GM12878 (cell line): ENCODE measurements around the gene C1QTNF12. TPM values are rescaled to one million over a fixed set of nuclear protein-coding genes. Genes with fewer than 3 reads are reported as not detected.

Experiments used
- ASH2L ChIP-seq: fragments of 300-600, 200-600 bp; sonication (generic); IDR thresholded peaks from 2 replicates; pipeline ENCODE4 v1.6.1; 2017; ENCODE audit warnings: low read depth, mild to moderate bottlenecking, borderline replicate concordance
- BHLHE40 ChIP-seq, 2 experiments: fragments of 450-650 bp in 1 of 2; IDR thresholded peaks; 2 replicates each; pipeline ENCODE4 v1.6.1; 2011 to 2017; ENCODE audit warnings: low read depth in 2 of 2, borderline replicate concordance in 1 of 2, improper control_type of control experiment in 1 of 2, low read length in 1 of 2, mild to moderate bottlenecking in 1 of 2
- DPF2 ChIP-seq: fragments of 450-650 bp; IDR thresholded peaks from 2 replicates; pipeline ENCODE4 v1.6.1; 2017; ENCODE audit warnings: mild to moderate bottlenecking
- EP300 ChIP-seq, 2 experiments: fragments of 150-350 bp in 1 of 2; IDR thresholded peaks; 2 replicates each; pipeline ENCODE4 v1.6.1; 2011 to 2012; ENCODE audit warnings: low read depth in 2 of 2, low read length in 2 of 2, borderline replicate concordance in 1 of 2, improper control_type of control experiment in 1 of 2, inconsistent platforms in 1 of 2; ENCODE audit not compliant: control insufficient read depth in 1 of 2
- IKZF1 ChIP-seq: fragments of 450-650 bp; conservative IDR thresholded peaks from 2 replicates; pipeline ENCODE4 v1.6.1; 2017; ENCODE audit warnings: antibody characterized with exemption, mild to moderate bottlenecking
- IKZF2 ChIP-seq, 2 experiments: fragments of 450-650 bp; IDR thresholded peaks; 2 replicates each; pipeline ENCODE4 v1.6.1; 2017; ENCODE audit warnings: mild to moderate bottlenecking in 2 of 2, moderate library complexity in 2 of 2
- MXI1 ChIP-seq: fragments of 150-350 bp; IDR thresholded peaks from 2 replicates; pipeline ENCODE4 v1.6.1; 2011; ENCODE audit warnings: low read depth, mild to moderate bottlenecking, inconsistent platforms, low read length, improper control_type of control experiment
- PAX5 ChIP-seq: IDR thresholded peaks from 2 replicates; pipeline ENCODE4 v1.6.1; 2011; ENCODE audit warnings: low read depth, low read length, borderline replicate concordance
- PAX8 ChIP-seq: fragments of 450-650 bp; IDR thresholded peaks from 2 replicates; pipeline ENCODE4 v1.6.1; 2017; ENCODE audit warnings: mild to moderate bottlenecking, moderate library complexity
- POLR2AphosphoS5 ChIP-seq: IDR thresholded peaks from 2 replicates; pipeline ENCODE4 v1.6.1; 2011; ENCODE audit warnings: mild to moderate bottlenecking, low read length, inconsistent platforms
- SIX5 ChIP-seq: IDR thresholded peaks from 2 replicates; pipeline ENCODE4 v1.6.1; 2011; ENCODE audit warnings: mild to moderate bottlenecking, low read depth, low read length, moderate library complexity; ENCODE audit not compliant: severe bottlenecking
- TCF12 ChIP-seq: IDR thresholded peaks from 2 replicates; pipeline ENCODE4 v1.6.1; 2011; ENCODE audit warnings: low read depth, mild to moderate bottlenecking, low read length
- TCF3 ChIP-seq: IDR thresholded peaks from 2 replicates; pipeline ENCODE4 v1.6.1; 2012; ENCODE audit warnings: low read depth, mild to moderate bottlenecking, low read length, borderline replicate concordance; ENCODE audit not compliant: insufficient read depth
- ZNF384 ChIP-seq: IDR thresholded peaks from 2 replicates; pipeline ENCODE4 v1.6.1; 2012; ENCODE audit warnings: low read depth, mild to moderate bottlenecking, low read length, improper control_type of control experiment, borderline replicate concordance
- ZNF622 ChIP-seq: fragments of 450-650 bp; IDR thresholded peaks from 2 replicates; pipeline ENCODE4 v1.6.1; 2017; ENCODE audit warnings: mild to moderate bottlenecking, inconsistent platforms
- polyA plus RNA-seq, 11 experiments: library from polyadenylated mRNA; depleted of rRNA in 4 of 11; unstranded in 6 of 11; stranded (reverse) in 5 of 11; fragments of >200 nt; fragmentation: Nextera tagmentation in 4 of 11; fragmentation: Illumina TruSeq in 1 of 11; extraction: Ambion mirVana in 4 of 11; extraction: Trizol in 1 of 11; gene quantifications; 1 replicate in 1 of 11; 2 replicates in 10 of 11; pipeline versions ENCODE4 v1.2.1 to v1.2.3, GENCODE V29; 2011 to 2016; ENCODE audit warnings: inconsistent platforms in 2 of 11, missing spikeins in 2 of 11, low read depth in 1 of 11
- total RNA-seq, 4 experiments: library from RNA; depleted of rRNA in 3 of 4; stranded (reverse); fragments of >200 nt in 3 of 4; fragmentation: Illumina TruSeq in 1 of 4; extraction: Trizol in 1 of 4; gene quantifications; 2 replicates each; pipeline versions ENCODE4 v1.2.1 to v1.2.3, GENCODE V29; 2013 to 2021
- TF ChIP-seq, protein P1 (sequence below): IDR thresholded peaks from 2 replicates; pipeline ENCODE4 v1.6.1; 2012; ENCODE audit warnings: improper control_type of control experiment, low read depth, low read length; ENCODE audit not compliant: insufficient replicate concordance
- TF ChIP-seq, protein P2 (sequence below): fragments of 450-650 bp; IDR thresholded peaks from 2 replicates; pipeline ENCODE4 v1.6.1; 2017; ENCODE audit warnings: low read depth, mild to moderate bottlenecking, moderate library complexity
- TF ChIP-seq, protein P3 (sequence below): fragments of 450-650 bp; IDR thresholded peaks from 2 replicates; pipeline ENCODE4 v1.6.1; 2014; ENCODE audit warnings: mild to moderate bottlenecking

C1QTNF12 gene
- total and polyA plus RNA-seq, 10 of the 15 experiments (the other 5 are each of a cell fraction or from before 2014, with no cell fraction given) = 0.17 to 1.0 (median 0.31) TPM; not detected in 5

DNA sequence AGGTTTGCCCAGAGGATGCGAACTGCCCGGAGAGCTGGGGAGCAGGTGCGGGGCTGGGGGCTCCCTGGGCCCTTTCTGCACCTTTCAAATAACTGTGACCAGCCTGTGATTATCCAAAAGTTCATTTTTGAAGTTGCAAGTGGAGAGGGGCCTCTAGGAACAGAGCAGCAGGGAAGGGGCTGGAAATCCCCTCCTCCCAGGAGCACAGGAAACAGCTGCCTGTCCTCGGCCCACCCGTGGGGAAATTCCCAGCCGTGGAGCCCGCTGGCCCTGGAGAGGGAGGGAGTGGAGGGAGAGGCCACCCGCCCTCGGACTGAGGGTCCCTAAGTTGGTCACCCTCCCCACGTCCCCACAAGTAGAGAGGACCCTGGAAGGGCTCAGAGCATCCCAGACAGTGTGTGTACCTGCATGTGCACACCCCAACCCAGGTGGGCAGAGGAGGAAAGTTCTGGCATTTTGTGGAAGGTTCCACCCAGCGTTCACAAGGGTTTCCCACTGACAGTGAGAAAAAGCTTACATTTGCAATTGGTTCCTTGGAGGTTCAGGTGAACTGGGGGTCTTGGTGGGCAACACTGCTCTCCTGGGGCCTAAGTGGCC, 31.3 kb downstream of the C1QTNF12 start (continued):
- TF ChIP-seq, protein P1, sequence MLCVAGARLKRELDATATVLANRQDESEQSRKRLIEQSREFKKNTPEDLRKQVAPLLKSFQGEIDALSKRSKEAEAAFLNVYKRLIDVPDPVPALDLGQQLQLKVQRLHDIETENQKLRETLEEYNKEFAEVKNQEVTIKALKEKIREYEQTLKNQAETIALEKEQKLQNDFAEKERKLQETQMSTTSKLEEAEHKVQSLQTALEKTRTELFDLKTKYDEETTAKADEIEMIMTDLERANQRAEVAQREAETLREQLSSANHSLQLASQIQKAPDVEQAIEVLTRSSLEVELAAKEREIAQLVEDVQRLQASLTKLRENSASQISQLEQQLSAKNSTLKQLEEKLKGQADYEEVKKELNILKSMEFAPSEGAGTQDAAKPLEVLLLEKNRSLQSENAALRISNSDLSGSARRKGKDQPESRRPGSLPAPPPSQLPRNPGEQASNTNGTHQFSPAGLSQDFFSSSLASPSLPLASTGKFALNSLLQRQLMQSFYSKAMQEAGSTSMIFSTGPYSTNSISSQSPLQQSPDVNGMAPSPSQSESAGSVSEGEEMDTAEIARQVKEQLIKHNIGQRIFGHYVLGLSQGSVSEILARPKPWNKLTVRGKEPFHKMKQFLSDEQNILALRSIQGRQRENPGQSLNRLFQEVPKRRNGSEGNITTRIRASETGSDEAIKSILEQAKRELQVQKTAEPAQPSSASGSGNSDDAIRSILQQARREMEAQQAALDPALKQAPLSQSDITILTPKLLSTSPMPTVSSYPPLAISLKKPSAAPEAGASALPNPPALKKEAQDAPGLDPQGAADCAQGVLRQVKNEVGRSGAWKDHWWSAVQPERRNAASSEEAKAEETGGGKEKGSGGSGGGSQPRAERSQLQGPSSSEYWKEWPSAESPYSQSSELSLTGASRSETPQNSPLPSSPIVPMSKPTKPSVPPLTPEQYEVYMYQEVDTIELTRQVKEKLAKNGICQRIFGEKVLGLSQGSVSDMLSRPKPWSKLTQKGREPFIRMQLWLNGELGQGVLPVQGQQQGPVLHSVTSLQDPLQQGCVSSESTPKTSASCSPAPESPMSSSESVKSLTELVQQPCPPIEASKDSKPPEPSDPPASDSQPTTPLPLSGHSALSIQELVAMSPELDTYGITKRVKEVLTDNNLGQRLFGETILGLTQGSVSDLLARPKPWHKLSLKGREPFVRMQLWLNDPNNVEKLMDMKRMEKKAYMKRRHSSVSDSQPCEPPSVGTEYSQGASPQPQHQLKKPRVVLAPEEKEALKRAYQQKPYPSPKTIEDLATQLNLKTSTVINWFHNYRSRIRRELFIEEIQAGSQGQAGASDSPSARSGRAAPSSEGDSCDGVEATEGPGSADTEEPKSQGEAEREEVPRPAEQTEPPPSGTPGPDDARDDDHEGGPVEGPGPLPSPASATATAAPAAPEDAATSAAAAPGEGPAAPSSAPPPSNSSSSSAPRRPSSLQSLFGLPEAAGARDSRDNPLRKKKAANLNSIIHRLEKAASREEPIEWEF = no peak
- TF ChIP-seq PAX5 (0 out of 2 replicates have a peak, but pooled peaks have one; percentile 19), BHLHE40 (IDR thresholded peaks at IDR 0.05; ENCODE audit: borderline replicate concordance in 1 of 2, low read depth in 2 of 2, low read length in 1 of 2) (0 out of 4 replicates have a peak, but pooled peaks of 1 of the 2 experiments have one; percentile 2), SIX5 (no peak), IKZF2 (IDR thresholded peaks at IDR 0.05) (peak; percentile 30 to 40; a peak in 2 of 4 replicates), ZNF384 (no peak), TCF3 (0 out of 2 replicates have a peak, but pooled peaks have one; percentile 57), DPF2 (peak; percentile 66), ZNF622 (no peak), PAX8 (no peak), ASH2L (no peak), MXI1 (no peak), IKZF1 (peak; percentile 70), POLR2AphosphoS5 (0 out of 2 replicates have a peak, but pooled peaks have one; percentile 31), TCF12 (peak; percentile 81), EP300 (IDR thresholded peaks at IDR 0.05; ENCODE audit: borderline replicate concordance in 1 of 2, control insufficient read depth in 1 of 2, low read depth in 2 of 2, low read length in 2 of 2) (no peak)
- TF ChIP-seq, protein P2, sequence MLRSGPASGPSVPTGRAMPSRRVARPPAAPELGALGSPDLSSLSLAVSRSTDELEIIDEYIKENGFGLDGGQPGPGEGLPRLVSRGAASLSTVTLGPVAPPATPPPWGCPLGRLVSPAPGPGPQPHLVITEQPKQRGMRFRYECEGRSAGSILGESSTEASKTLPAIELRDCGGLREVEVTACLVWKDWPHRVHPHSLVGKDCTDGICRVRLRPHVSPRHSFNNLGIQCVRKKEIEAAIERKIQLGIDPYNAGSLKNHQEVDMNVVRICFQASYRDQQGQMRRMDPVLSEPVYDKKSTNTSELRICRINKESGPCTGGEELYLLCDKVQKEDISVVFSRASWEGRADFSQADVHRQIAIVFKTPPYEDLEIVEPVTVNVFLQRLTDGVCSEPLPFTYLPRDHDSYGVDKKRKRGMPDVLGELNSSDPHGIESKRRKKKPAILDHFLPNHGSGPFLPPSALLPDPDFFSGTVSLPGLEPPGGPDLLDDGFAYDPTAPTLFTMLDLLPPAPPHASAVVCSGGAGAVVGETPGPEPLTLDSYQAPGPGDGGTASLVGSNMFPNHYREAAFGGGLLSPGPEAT = peak; percentile 74
- TF ChIP-seq, protein P3, sequence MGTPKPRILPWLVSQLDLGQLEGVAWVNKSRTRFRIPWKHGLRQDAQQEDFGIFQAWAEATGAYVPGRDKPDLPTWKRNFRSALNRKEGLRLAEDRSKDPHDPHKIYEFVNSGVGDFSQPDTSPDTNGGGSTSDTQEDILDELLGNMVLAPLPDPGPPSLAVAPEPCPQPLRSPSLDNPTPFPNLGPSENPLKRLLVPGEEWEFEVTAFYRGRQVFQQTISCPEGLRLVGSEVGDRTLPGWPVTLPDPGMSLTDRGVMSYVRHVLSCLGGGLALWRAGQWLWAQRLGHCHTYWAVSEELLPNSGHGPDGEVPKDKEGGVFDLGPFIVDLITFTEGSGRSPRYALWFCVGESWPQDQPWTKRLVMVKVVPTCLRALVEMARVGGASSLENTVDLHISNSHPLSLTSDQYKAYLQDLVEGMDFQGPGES = no peak
- TF ChIP-seq, all 136 proteins: peak for 13
